H1 (cell line): ENCODE results near the gene ENTREP3. TPM values are rescaled to one million over a fixed set of nuclear protein-coding genes. Genes with fewer than 3 reads are reported as not detected.

ENCODE experiments used
- EP300 ChIP-seq, 2 experiments: IDR thresholded peaks; 1 replicate in 1 of 2; 2 replicates in 1 of 2; pipeline ENCODE4 v1.6.1; 2011 to 2012; ENCODE audit warnings: low read depth in 2 of 2, low read length in 2 of 2, mild to moderate bottlenecking in 2 of 2, borderline replicate concordance in 1 of 2, inconsistent platforms in 1 of 2, moderate library complexity in 1 of 2
- HDAC2 ChIP-seq, 2 experiments: fragments of 300-600 bp in 1 of 2; sonication (generic) in 1 of 2; IDR thresholded peaks; 2 replicates each; pipeline ENCODE4 v1.6.1; 2011 to 2012; ENCODE audit warnings: low read depth in 2 of 2, low read length in 2 of 2, mild to moderate bottlenecking in 2 of 2, moderate library complexity in 2 of 2, borderline replicate concordance in 1 of 2, inconsistent platforms in 1 of 2
- NANOG ChIP-seq: IDR thresholded peaks from 2 replicates; pipeline ENCODE4 v1.6.1; 2011; ENCODE audit warnings: low read length, low read depth, mild to moderate bottlenecking, inconsistent platforms; ENCODE audit not compliant: insufficient read depth, poor library complexity, severe bottlenecking
- RFX5 ChIP-seq: IDR thresholded peaks from 2 replicates; pipeline ENCODE4 v1.6.1; 2011; ENCODE audit warnings: low read depth, low read length, improper control_type of control experiment, borderline replicate concordance
- SP1 ChIP-seq: IDR thresholded peaks from 2 replicates; pipeline ENCODE4 v1.6.1; 2011; ENCODE audit warnings: low read depth, low read length
- TAF1 ChIP-seq: IDR thresholded peaks from 2 replicates; pipeline ENCODE4 v1.6.1; 2011; ENCODE audit warnings: mild to moderate bottlenecking, low read depth, low read length
- polyA plus RNA-seq, 7 experiments: library from polyadenylated mRNA; depleted of rRNA in 3 of 7; stranded (reverse) in 5 of 7; unstranded in 2 of 7; fragments of >200 nt in 5 of 7; fragments of 200-250 nt in 2 of 7; gene quantifications; 1 replicate in 5 of 7; 2 replicates in 1 of 7; 4 replicates in 1 of 7; pipeline versions ENCODE4 v1.2.1 to v1.2.3, GENCODE V29; 2011 to 2013; ENCODE audit warnings: missing spikeins in 2 of 7, mixed read lengths in 2 of 7
- total RNA-seq: library from RNA; stranded (reverse); fragmentation: NEBNext Ultra II Directional; extraction: Animal tissue kit (Norgen Biotek cat#: 25700); gene quantifications from 2 replicates; pipeline ENCODE4 v1.2.1, GENCODE V29; 2021
- TF ChIP-seq, protein P1 (sequence below): fragments of 300-600 bp; sonication (generic); IDR thresholded peaks from 2 replicates; pipeline ENCODE4 v1.7.1; 2012; ENCODE audit warnings: low read length, moderate library complexity, mild to moderate bottlenecking, inconsistent platforms; ENCODE audit not compliant: insufficient replicate concordance

The ENTREP3 gene
- total and polyA plus RNA-seq, 2 of the 8 experiments (the other 6 are each of a cell fraction or from before 2014, with no cell fraction given), result 22.8 to 52.2 TPM

DNA sequence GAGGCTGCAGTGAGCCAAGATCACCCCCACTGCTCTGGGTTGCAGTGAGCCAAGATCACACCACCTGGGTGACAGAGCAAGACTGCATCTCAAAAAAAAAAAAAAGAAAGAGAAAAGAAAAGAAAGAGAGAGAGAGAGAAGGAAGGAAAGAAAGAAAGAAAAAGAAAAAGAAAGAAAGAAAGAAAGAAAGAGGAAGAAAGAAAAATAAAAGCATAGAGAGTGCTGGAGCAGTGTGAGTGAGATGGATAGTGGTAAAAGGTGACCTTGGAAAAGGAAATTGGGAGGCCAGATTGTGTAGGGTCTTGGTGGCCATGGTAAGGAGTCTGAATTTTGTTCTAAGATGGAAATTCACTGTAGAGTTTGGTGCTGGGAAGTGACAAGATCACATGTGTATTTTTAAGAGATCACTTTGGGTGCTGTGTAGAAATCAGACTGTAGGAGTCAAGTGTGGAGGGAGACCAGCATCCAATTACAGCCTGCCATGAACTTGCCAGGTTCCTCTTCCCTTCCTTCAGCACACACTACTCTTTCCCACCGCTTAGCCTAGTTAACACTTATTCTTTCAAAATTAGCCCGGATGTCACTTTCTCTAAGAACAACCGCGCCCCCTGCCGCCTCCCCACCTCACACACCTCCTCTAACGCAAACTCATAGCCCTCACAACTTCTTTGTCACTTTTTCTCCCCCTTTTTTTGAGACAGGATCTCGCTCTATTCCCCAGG, 28.9 kb downstream of the ENTREP3 start (continued):
- TF ChIP-seq, protein P1, sequence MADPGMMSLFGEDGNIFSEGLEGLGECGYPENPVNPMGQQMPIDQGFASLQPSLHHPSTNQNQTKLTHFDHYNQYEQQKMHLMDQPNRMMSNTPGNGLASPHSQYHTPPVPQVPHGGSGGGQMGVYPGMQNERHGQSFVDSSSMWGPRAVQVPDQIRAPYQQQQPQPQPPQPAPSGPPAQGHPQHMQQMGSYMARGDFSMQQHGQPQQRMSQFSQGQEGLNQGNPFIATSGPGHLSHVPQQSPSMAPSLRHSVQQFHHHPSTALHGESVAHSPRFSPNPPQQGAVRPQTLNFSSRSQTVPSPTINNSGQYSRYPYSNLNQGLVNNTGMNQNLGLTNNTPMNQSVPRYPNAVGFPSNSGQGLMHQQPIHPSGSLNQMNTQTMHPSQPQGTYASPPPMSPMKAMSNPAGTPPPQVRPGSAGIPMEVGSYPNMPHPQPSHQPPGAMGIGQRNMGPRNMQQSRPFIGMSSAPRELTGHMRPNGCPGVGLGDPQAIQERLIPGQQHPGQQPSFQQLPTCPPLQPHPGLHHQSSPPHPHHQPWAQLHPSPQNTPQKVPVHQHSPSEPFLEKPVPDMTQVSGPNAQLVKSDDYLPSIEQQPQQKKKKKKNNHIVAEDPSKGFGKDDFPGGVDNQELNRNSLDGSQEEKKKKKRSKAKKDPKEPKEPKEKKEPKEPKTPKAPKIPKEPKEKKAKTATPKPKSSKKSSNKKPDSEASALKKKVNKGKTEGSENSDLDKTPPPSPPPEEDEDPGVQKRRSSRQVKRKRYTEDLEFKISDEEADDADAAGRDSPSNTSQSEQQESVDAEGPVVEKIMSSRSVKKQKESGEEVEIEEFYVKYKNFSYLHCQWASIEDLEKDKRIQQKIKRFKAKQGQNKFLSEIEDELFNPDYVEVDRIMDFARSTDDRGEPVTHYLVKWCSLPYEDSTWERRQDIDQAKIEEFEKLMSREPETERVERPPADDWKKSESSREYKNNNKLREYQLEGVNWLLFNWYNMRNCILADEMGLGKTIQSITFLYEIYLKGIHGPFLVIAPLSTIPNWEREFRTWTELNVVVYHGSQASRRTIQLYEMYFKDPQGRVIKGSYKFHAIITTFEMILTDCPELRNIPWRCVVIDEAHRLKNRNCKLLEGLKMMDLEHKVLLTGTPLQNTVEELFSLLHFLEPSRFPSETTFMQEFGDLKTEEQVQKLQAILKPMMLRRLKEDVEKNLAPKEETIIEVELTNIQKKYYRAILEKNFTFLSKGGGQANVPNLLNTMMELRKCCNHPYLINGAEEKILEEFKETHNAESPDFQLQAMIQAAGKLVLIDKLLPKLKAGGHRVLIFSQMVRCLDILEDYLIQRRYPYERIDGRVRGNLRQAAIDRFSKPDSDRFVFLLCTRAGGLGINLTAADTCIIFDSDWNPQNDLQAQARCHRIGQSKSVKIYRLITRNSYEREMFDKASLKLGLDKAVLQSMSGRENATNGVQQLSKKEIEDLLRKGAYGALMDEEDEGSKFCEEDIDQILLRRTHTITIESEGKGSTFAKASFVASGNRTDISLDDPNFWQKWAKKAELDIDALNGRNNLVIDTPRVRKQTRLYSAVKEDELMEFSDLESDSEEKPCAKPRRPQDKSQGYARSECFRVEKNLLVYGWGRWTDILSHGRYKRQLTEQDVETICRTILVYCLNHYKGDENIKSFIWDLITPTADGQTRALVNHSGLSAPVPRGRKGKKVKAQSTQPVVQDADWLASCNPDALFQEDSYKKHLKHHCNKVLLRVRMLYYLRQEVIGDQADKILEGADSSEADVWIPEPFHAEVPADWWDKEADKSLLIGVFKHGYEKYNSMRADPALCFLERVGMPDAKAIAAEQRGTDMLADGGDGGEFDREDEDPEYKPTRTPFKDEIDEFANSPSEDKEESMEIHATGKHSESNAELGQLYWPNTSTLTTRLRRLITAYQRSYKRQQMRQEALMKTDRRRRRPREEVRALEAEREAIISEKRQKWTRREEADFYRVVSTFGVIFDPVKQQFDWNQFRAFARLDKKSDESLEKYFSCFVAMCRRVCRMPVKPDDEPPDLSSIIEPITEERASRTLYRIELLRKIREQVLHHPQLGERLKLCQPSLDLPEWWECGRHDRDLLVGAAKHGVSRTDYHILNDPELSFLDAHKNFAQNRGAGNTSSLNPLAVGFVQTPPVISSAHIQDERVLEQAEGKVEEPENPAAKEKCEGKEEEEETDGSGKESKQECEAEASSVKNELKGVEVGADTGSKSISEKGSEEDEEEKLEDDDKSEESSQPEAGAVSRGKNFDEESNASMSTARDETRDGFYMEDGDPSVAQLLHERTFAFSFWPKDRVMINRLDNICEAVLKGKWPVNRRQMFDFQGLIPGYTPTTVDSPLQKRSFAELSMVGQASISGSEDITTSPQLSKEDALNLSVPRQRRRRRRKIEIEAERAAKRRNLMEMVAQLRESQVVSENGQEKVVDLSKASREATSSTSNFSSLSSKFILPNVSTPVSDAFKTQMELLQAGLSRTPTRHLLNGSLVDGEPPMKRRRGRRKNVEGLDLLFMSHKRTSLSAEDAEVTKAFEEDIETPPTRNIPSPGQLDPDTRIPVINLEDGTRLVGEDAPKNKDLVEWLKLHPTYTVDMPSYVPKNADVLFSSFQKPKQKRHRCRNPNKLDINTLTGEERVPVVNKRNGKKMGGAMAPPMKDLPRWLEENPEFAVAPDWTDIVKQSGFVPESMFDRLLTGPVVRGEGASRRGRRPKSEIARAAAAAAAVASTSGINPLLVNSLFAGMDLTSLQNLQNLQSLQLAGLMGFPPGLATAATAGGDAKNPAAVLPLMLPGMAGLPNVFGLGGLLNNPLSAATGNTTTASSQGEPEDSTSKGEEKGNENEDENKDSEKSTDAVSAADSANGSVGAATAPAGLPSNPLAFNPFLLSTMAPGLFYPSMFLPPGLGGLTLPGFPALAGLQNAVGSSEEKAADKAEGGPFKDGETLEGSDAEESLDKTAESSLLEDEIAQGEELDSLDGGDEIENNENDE, result no peak
- TF ChIP-seq TAF1 (0 out of 2 replicates have a peak, but pooled peaks have one; percentile 36), EP300 (IDR thresholded peaks at IDR 0.05; ENCODE audit: borderline replicate concordance in 1 of 2, low read depth in 2 of 2, low read length in 2 of 2) (no peak), HDAC2 (IDR thresholded peaks at IDR 0.05; ENCODE audit: borderline replicate concordance in 1 of 2, low read depth in 2 of 2, low read length in 2 of 2) (no peak), RFX5 (no peak), NANOG (no peak), SP1 (no peak)
